Gastrocnemius medialis (tissue), 4 donors: ENCODE data around the gene BMPR1A. TPM values are rescaled to one million over a fixed set of nuclear protein-coding genes. Genes with fewer than 3 reads are reported as not detected.

Experiments used
- ATAC-seq, 2 donors: fragments of 150-250 bp; one replicate each; pipeline ENCODE4 v1.9.1; 2016
- DNase-seq, 2 donors: peaks; one replicate each; pipeline ENCODE4 v3.0.0-alpha.2; 2019
- H3K27ac ChIP-seq, 4 donors: fragments of 200-600 bp; sonication (generic); 1 replicate in 1 of 4; 2 replicates in 3 of 4; pipeline ENCODE4 v1.5.1; 2016 to 2018; ENCODE audit warnings: mild to moderate bottlenecking in 2 of 4, moderate library complexity in 1 of 4
- H3K27me3 ChIP-seq, 3 donors: fragments of 200-600 bp; sonication (generic) in 2 of 3; 1 replicate in 1 of 3; 2 replicates in 2 of 3; pipeline versions ENCODE4 v1.5.1 to v1.6.0; 2016 to 2019; ENCODE audit warnings: mild to moderate bottlenecking in 1 of 3, moderate library complexity in 1 of 3
- H3K36me3 ChIP-seq, 2 donors: fragments of 200-600 bp; sonication (generic) in 1 of 2; one replicate each; pipeline ENCODE4 v1.5.1; 2017 to 2018
- H3K4me1 ChIP-seq, 2 donors: fragments of 200-600 bp; sonication (generic) in 1 of 2; one replicate each; pipeline ENCODE4 v1.5.1; 2016 to 2017; ENCODE audit warnings: mild to moderate bottlenecking in 2 of 2
- H3K4me3 ChIP-seq, 4 donors: fragments of 200-600 bp; sonication (generic) in 3 of 4; 1 replicate in 1 of 4; 2 replicates in 3 of 4; pipeline ENCODE4 v1.5.1; 2016 to 2019; ENCODE audit warnings: mild to moderate bottlenecking in 2 of 4
- H3K9me3 ChIP-seq, 3 donors: fragments of 200-600 bp; sonication (generic) in 2 of 3; 1 replicate in 1 of 3; 2 replicates in 2 of 3; pipeline ENCODE4 v1.5.1; 2016 to 2019
- CTCF ChIP-seq, 5 experiments: fragments of 450-650 bp in 3 of 5; fragments of 200-600 bp in 2 of 5; sonication (generic) in 2 of 5; IDR thresholded peaks in 4 of 5; conservative IDR thresholded peaks in 1 of 5; 1 replicate in 4 of 5; 2 replicates in 1 of 5; pipeline ENCODE4 v1.5.1; 2016 to 2019; ENCODE audit warnings: antibody characterized with exemption in 5 of 5, mild to moderate bottlenecking in 3 of 5, moderate library complexity in 3 of 5
- POLR2A ChIP-seq, 2 donors: fragments of 450-650 bp; IDR thresholded peaks; one replicate each; pipeline ENCODE4 v1.6.1; 2017; ENCODE audit warnings: antibody characterized with exemption in 2 of 2, mild to moderate bottlenecking in 2 of 2, moderate library complexity in 2 of 2
- in situ Hi-C, 4 donors: fragments of 200-750 bp; cut with MboI; loops; one replicate each; pipeline versions ENCODE4 v1.15.0 to v1.8.0; 2017; ENCODE audit warnings: low sequenced_read_pairs in 4 of 4
- intact Hi-C: fragments of 100-400 bp; cut with DNase I; formaldehyde crosslinking; loops from one replicate; pipeline ENCODE4 v1.15.1; 2023; ENCODE audit warnings: low total_unique reads
- total RNA-seq, 4 donors: library from RNA; depleted of rRNA; stranded (reverse); fragments of >200 nt; gene quantifications; one replicate each; pipeline versions ENCODE4 v1.1.0 to v1.2.3, GENCODE V29; 2016

BMPR1A gene
- total RNA-seq, 4 donors from 2014 or later = 16.4 to 22.7 (median 18.0) TPM

- ATAC-seq = no peak
- Histone ChIP-seq H3K27ac (no peak overlapping the region), H3K9me3 (no peaks in the 10 kb centered on the region), H3K4me3 (no peak overlapping the region), H3K4me1 (peaks cover 15 to 29% of the 10 kb centered on the region in 2 donors), H3K36me3 (no peaks in the 10 kb centered on the region), H3K27me3 (no peaks in the 10 kb centered on the region)
- in situ Hi-C loops (loop anchor here in 3 of 4 donors (5.0 to 10.0 kb wide), 3 partner anchors 191 to 204 kb away; no protein-coding TSS in a partner anchor), intact Hi-C loops (no loop called here)
- no peak for TF ChIP-seq CTCF (IDR thresholded peaks at IDR 0.05 in 4 of 5, conservative IDR thresholded peaks at IDR 0.05 in 1 of 5)
- TF ChIP-seq POLR2A (IDR thresholded peaks at IDR 0.05) = no peak
- DNase-seq = no peak
These were observed 142.1 kb downstream of the BMPR1A start for GRCh38 chr10:86898511-86898910.

GRCh38 chr10:86899132-86899531 is 142.7 kb downstream of the BMPR1A start:
- DNase-seq = no peak
- TF ChIP-seq CTCF (IDR thresholded peaks at IDR 0.05 in 4 of 5, conservative IDR thresholded peaks at IDR 0.05 in 1 of 5) = no peak
- TF ChIP-seq POLR2A (IDR thresholded peaks at IDR 0.05) = no peak
- Histone ChIP-seq H3K4me1 (peaks cover 15 to 24% of the 10 kb centered on the region in 2 donors), H3K4me3 (no peak overlapping the region), H3K9me3 (no peaks in the 10 kb centered on the region), H3K36me3 (no peaks in the 10 kb centered on the region), H3K27me3 (no peaks in the 10 kb centered on the region), H3K27ac (peak overlapping the region in 2 of 4 donors; percentile 3 to 6)
- no peak for ATAC-seq
- in situ Hi-C loops (loop anchor here in 3 of 4 donors (5.0 to 10.0 kb wide), 3 partner anchors 192 to 204 kb away; no protein-coding TSS in a partner anchor), intact Hi-C loops (loop anchor here (1.0 kb wide), 1 partner anchor 211 kb away; no protein-coding TSS in a partner anchor)

GRCh38 chr10:86899670-86900276 is 143.4 kb downstream of the BMPR1A start:
- peak; percentile 77 to 80 for ATAC-seq
- Histone ChIP-seq H3K27me3 (no peaks in the 10 kb centered on the region), H3K36me3 (no peaks in the 10 kb centered on the region), H3K4me1 (peaks cover 15 to 24% of the 10 kb centered on the region in 2 donors), H3K27ac (peak overlapping the region in 3 of 4 donors; percentile 6 to 67 (median 65)), H3K9me3 (no peaks in the 10 kb centered on the region), H3K4me3 (no peak overlapping the region)
- in situ Hi-C loops = loop anchor here (5.0 to 10.0 kb wide), 4 partner anchors 192 to 205 kb away; no protein-coding TSS in a partner anchor
- peak; percentile 50 to 67 for DNase-seq
- intact Hi-C loops = loop anchor here (1.0 to 5.0 kb wide), 2 partner anchors 211 to 257 kb away; no protein-coding TSS in a partner anchor
- no peak for TF ChIP-seq POLR2A (IDR thresholded peaks at IDR 0.05)
- TF ChIP-seq CTCF (IDR thresholded peaks at IDR 0.05 in 4 of 5, conservative IDR thresholded peaks at IDR 0.05 in 1 of 5) = peak; percentile 61 to 75 (median 69)

GRCh38 chr10:86900955-86901354 is 144.5 kb downstream of the BMPR1A start:
- TF ChIP-seq POLR2A (IDR thresholded peaks at IDR 0.05) (no peak), CTCF (IDR thresholded peaks at IDR 0.05 in 4 of 5, conservative IDR thresholded peaks at IDR 0.05 in 1 of 5) (no peak)
- Histone ChIP-seq H3K27ac (peak overlapping the region; percentile 58 to 70 (median 66)), H3K4me1 (peaks cover 15 to 24% of the 10 kb centered on the region in 2 donors), H3K9me3 (no peaks in the 10 kb centered on the region), H3K27me3 (no peaks in the 10 kb centered on the region), H3K4me3 (no peak overlapping the region), H3K36me3 (peaks cover 0 to 2% of the 10 kb centered on the region in 2 donors)
- DNase-seq (peak; percentile 81 to 94), ATAC-seq (peak; percentile 89 to 98)
- in situ Hi-C loops = loop anchor here in 1 of 4 donors (5.0 kb wide), 1 partner anchor 204 kb away; no protein-coding TSS in a partner anchor
- intact Hi-C loops = loop anchor here (1.0 to 5.0 kb wide), 2 partner anchors 190 to 259 kb away; no protein-coding TSS in a partner anchor
